ENCODE measurements around the gene SAV1.

- TF ChIP-seq CTCF (CRISPR knock-in tag; IDR thresholded peaks at IDR 0.05) = no peak
- TF ChIP-seq E2F2 (CRISPR knock-in tag; IDR thresholded peaks at IDR 0.05; ENCODE audit: borderline replicate concordance) = no peak
Measured at GRCh38 chr14:50615552-50615951, 52.6 kb downstream of the SAV1 start.
